ENCODE results near the gene EFNA4. TPM values are rescaled to one million over a fixed set of nuclear protein-coding genes. Genes with fewer than 3 reads are reported as not detected.

EFNA4 gene
- total RNA-seq, 1 experiment from 2014 or later, result 7.4 TPM

DNA sequence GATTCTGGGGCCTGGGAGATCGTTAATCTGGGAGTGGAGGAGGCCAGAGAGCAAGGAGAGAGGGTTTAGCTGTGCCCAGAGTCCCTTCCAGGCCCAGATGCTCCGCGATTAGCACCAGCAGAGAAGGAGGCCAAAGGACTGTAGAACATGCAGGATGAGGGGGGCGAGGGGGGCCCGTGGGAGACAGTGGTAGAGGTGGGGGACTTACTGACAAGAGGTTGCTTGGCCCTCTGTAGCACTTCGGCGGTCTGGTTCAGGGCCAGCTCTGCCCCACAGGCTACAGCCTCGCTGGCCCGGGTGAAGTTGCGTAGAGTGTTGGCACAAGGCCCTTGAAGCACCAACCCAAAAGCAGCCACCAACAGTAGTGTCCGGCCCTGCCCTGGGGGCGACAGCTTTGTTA, 30.7 kb upstream of the EFNA4 start:
- BruUV-seq (replicated peaks), result no TSS peak
- CTCF ChIA-PET, result interaction anchor here (0.6 to 1.1 kb wide), 4 partner anchors 11 to 16 kb away, joined by 3 to 5 read pairs (median 4); no protein-coding TSS in a partner anchor
- TF ChIP-seq, protein P1, sequence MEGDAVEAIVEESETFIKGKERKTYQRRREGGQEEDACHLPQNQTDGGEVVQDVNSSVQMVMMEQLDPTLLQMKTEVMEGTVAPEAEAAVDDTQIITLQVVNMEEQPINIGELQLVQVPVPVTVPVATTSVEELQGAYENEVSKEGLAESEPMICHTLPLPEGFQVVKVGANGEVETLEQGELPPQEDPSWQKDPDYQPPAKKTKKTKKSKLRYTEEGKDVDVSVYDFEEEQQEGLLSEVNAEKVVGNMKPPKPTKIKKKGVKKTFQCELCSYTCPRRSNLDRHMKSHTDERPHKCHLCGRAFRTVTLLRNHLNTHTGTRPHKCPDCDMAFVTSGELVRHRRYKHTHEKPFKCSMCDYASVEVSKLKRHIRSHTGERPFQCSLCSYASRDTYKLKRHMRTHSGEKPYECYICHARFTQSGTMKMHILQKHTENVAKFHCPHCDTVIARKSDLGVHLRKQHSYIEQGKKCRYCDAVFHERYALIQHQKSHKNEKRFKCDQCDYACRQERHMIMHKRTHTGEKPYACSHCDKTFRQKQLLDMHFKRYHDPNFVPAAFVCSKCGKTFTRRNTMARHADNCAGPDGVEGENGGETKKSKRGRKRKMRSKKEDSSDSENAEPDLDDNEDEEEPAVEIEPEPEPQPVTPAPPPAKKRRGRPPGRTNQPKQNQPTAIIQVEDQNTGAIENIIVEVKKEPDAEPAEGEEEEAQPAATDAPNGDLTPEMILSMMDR (IDR thresholded peaks at IDR 0.05; ENCODE audit: unreplicated experiment), result no peak
- POLR2A ChIA-PET, result interaction anchor here (9.7 kb wide), 1 partner anchor 14 kb away, joined by 275 read pairs; no protein-coding TSS in a partner anchor
- Mint-ChIP-seq H3K27ac (ENCODE audit: low read depth, unreplicated experiment) (no peak overlapping the region), H3K4me1 (ENCODE audit: insufficient read depth, unreplicated experiment) (peaks cover 15% of the 10 kb centered on the region), H3K36me3 (ENCODE audit: insufficient read depth, unreplicated experiment) (no peaks in the 10 kb centered on the region), H3K9me3 (ENCODE audit: unreplicated experiment) (no peaks in the 10 kb centered on the region), H3K4me3 (ENCODE audit: unreplicated experiment) (no peak overlapping the region), H3K27me3 (ENCODE audit: insufficient read depth, unreplicated experiment) (no peaks in the 10 kb centered on the region)
- DNase-seq (ENCODE audit: unreplicated experiment), result no peak
- intact Hi-C loops (cut with micrococcal nuclease), result no loop called here

DNA sequence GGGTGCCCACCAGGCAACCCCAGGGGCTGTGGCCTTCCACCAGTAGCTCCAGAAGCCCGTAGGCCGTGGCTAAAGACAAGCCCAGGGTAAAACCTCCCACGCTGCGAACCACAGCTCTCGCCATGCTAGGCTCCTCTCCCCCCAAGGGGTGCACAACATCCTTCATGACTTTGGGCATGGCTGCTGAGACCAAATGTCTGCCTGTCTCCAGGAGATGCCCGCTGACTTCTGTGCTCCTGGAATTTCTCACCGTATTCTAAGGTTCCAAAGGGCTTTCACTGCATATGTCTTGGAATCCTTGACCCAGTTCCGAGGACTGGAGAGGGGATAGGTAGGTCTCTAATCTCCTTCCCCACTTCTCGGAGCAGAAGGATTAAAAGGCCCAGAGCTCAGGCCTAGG, 30.0 kb upstream of the EFNA4 start, which contains the start of the genes DCST1 and DCST2:
DCST1 (plus strand) TSS at position 301 of the 400 bp plus-strand sequence. CDS start 213 bp downstream, outside the sequence.
DCST2 (minus strand) TSS at position 258 of the 400 bp plus-strand sequence; CDS start at position 178, 80 bp downstream.
- Mint-ChIP-seq H3K4me1 (ENCODE audit: insufficient read depth, unreplicated experiment) (peaks cover 21% of the 10 kb centered on the region), H3K27ac (ENCODE audit: low read depth, unreplicated experiment) (no peak within 1 kb of the TSS), H3K9me3 (ENCODE audit: unreplicated experiment) (no peaks in the 10 kb centered on the region), H3K36me3 (ENCODE audit: insufficient read depth, unreplicated experiment) (no peaks in the 10 kb centered on the region), H3K27me3 (ENCODE audit: insufficient read depth, unreplicated experiment) (no peaks in the 10 kb centered on the region), H3K4me3 (ENCODE audit: unreplicated experiment) (no peak within 1 kb of the TSS)
- DNase-seq (ENCODE audit: unreplicated experiment), result no peak
- TF ChIP-seq, protein P1 (IDR thresholded peaks at IDR 0.05; ENCODE audit: unreplicated experiment), result no peak
- BruUV-seq (replicated peaks), result no TSS peak
- POLR2A ChIA-PET, result interaction anchor here (1.2 to 9.7 kb wide), 2 partner anchors 14 to 30 kb away, joined by 4 to 275 read pairs; no protein-coding TSS in a partner anchor
- intact Hi-C loops (cut with micrococcal nuclease), result no loop called here
- CTCF ChIA-PET, result interaction anchor here (0.6 to 2.5 kb wide), 5 partner anchors 12 to 16 kb away, joined by 3 to 12 read pairs (median 3); no protein-coding TSS in a partner anchor

DNA sequence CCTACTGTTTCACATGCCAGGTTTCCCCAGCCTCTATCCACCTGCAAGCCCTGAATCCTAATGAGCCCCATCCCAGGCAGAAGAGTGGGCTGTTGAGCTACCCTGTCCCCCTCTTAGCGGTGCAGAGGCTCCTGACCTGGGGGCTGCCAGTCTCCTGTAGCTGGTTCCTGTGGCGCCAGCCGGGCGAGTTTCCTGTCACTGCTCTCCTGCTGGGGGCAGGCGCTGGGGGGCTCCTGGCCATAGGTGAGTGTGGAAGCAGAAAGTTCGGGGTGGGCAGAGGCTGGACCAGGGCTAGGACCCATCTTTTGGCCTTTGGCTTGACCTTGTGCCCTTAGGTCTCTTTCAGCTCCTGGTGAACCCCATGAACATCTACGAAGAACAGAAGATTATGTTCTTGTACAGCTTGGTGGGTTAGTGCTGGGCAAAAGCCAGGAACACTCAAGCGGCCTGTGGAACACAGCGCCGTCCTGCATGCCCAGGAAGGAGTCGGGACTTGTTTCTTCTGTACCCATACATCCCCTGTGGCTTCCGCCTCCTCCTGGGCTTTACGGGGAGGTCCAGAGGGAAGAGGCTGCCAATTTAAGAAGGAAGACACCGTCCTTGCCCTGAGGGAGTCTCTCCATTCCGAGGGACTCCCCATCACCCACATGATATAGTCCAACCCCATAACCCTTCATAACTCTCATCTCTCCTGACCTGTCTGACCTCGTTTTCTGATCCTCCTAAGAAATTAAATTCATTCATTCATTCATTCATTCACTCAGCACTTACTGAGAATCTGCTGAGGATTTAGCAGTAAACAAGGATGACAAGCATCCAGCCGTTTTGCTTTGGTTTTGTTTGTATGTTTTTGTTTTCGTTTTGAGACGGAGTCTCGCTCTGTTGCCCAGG, 29.0 kb upstream of the EFNA4 start:
- Mint-ChIP-seq H3K36me3 (ENCODE audit: insufficient read depth, unreplicated experiment) (no peaks in the 10 kb centered on the region), H3K4me3 (ENCODE audit: unreplicated experiment) (no peak overlapping the region), H3K4me1 (ENCODE audit: insufficient read depth, unreplicated experiment) (peaks cover 32% of the 10 kb centered on the region), H3K9me3 (ENCODE audit: unreplicated experiment) (no peaks in the 10 kb centered on the region), H3K27ac (ENCODE audit: low read depth, unreplicated experiment) (no peak overlapping the region), H3K27me3 (ENCODE audit: insufficient read depth, unreplicated experiment) (no peaks in the 10 kb centered on the region)
- DNase-seq (ENCODE audit: unreplicated experiment), result no peak
- intact Hi-C loops (cut with micrococcal nuclease), result no loop called here
- ChIA-PET POLR2A (interaction anchor here (1.2 to 9.7 kb wide), 2 partner anchors 15 to 31 kb away, joined by 4 to 275 read pairs; no protein-coding TSS in a partner anchor), CTCF (interaction anchor here (0.6 to 2.5 kb wide), 8 partner anchors 11 to 81 kb away, joined by 3 to 12 read pairs (median 3); no protein-coding TSS in a partner anchor)
- BruUV-seq (replicated peaks), result no TSS peak
- TF ChIP-seq, protein P1 (IDR thresholded peaks at IDR 0.05; ENCODE audit: unreplicated experiment), result no peak

DNA sequence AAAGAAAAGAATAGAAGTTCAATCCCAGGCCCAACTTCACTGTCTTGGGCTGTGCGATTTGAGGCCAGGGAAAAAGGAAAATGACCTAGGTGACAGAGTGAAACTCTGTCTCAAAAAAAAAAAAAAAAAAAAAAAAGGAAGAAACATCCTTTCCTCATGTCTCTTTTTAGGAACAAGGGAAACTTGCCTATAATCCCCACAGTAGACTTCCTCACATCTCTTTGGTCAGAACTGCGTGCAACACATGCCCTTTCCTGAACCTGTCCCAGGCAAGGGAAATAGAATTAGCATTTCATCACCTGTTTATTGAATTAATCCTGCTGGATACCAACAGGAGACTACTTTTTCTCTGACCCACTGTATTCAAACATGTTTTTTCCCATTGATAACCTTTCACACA, 27.6 kb upstream of the EFNA4 start:
- Mint-ChIP-seq H3K27ac (ENCODE audit: low read depth, unreplicated experiment) (no peak overlapping the region), H3K27me3 (ENCODE audit: insufficient read depth, unreplicated experiment) (no peaks in the 10 kb centered on the region), H3K9me3 (ENCODE audit: unreplicated experiment) (no peaks in the 10 kb centered on the region), H3K4me1 (ENCODE audit: insufficient read depth, unreplicated experiment) (peaks cover 33% of the 10 kb centered on the region), H3K4me3 (ENCODE audit: unreplicated experiment) (no peak overlapping the region), H3K36me3 (ENCODE audit: insufficient read depth, unreplicated experiment) (no peaks in the 10 kb centered on the region)
- ChIA-PET CTCF (interaction anchor here (2.5 to 23.3 kb wide), 2 partner anchors 9 to 19 kb away, joined by 12 to 390 read pairs; no protein-coding TSS in a partner anchor), POLR2A (interaction anchor here (0.7 to 9.7 kb wide), 3 partner anchors 17 to 65 kb away, joined by 3 to 275 read pairs (median 5); partner anchors contain the start of gene SHC1)
- no TSS peak for BruUV-seq (replicated peaks)
- TF ChIP-seq, protein P1 (IDR thresholded peaks at IDR 0.05; ENCODE audit: unreplicated experiment), result no peak
- no peak for DNase-seq (ENCODE audit: unreplicated experiment)
- intact Hi-C loops (cut with micrococcal nuclease), result no loop called here
